IMR-90 (cell line): ENCODE results near the gene DIAPH1. TPM values are rescaled to one million over a fixed set of nuclear protein-coding genes. Genes with fewer than 3 reads are reported as not detected.

Source experiments
- ATAC-seq: fragments of 200-7000 bp; cut with Tn5 transposase; 2 replicates; pipeline ENCODE4 v1.9.1; 2020; ENCODE audit warnings: low read depth, mild to moderate bottlenecking, moderate library complexity
- BruUV-seq: library from RNA; stranded (reverse); fragments of 400-500 nt; replicated peaks from 2 replicates; lab custom pipeline; 2021; lab: Mats Ljungman, UMichigan
- CTCF ChIA-PET: fragments of 300-600 bp; formaldehyde crosslinking; extraction: SDS; loops from one replicate; lab custom pipeline; 2021; ENCODE audit warnings: antibody characterized with exemption; lab: Yijun Ruan, JAX
- POLR2A ChIA-PET: fragments of 300-600 bp; sonication (Branson Sonifier 250); formaldehyde crosslinking; loops from one replicate; lab custom pipeline; 2022; ENCODE audit warnings: antibody characterized with exemption; ENCODE audit not compliant: unreplicated experiment; lab: Charles Lee
- DNase-seq: peaks from one replicate; pipeline ENCODE4 v3.0.0; 2013
- H2AFZ ChIP-seq: replicated peaks from 2 replicates; pipeline ENCODE3; 2013; ENCODE audit warnings: low read length, mild to moderate bottlenecking; ENCODE audit not compliant: poor library complexity
- H2AK5ac ChIP-seq: 2 replicates; pipeline ENCODE4 v1.6.1; 2013; ENCODE audit warnings: low read depth, low read length, inconsistent platforms
- H2AK9ac ChIP-seq: replicated peaks from 2 replicates; pipeline ENCODE3; 2013; ENCODE audit warnings: mild to moderate bottlenecking, low read depth, low read length, moderate library complexity; ENCODE audit not compliant: poor library complexity
- H2BK120ac ChIP-seq: 2 replicates; pipeline ENCODE4 v1.6.1; 2013; ENCODE audit warnings: low read depth, low read length, inconsistent platforms
- H2BK15ac ChIP-seq: 3 replicates; pipeline ENCODE4 v1.6.1; 2013; ENCODE audit warnings: low read depth, low read length, inconsistent platforms
- H2BK20ac ChIP-seq: 2 replicates; pipeline ENCODE4 v1.6.1; 2013; ENCODE audit warnings: low read depth, mild to moderate bottlenecking, inconsistent platforms, low read length, moderate library complexity
- H2BK5ac ChIP-seq: 2 replicates; pipeline ENCODE4 v1.6.1; 2013; ENCODE audit warnings: mild to moderate bottlenecking, low read depth, low read length, inconsistent platforms; ENCODE audit not compliant: poor library complexity, severe bottlenecking
- H3K14ac ChIP-seq: replicated peaks from 2 replicates; pipeline ENCODE4 v1.6.1; 2013; ENCODE audit warnings: low read depth, low read length, inconsistent platforms
- H3K18ac ChIP-seq: 2 replicates; pipeline ENCODE4 v1.6.1; 2013; ENCODE audit warnings: low read depth, low read length, control low read depth
- H3K23ac ChIP-seq: 2 replicates; pipeline ENCODE4 v1.6.1; 2013; ENCODE audit warnings: low read depth, low read length, inconsistent platforms
- H3K27ac ChIP-seq: 2 replicates; pipeline ENCODE4 v1.5.1; 2013; ENCODE audit warnings: mild to moderate bottlenecking, control low read depth, low read length; ENCODE audit not compliant: insufficient read depth
- H3K27me3 ChIP-seq: 2 replicates; pipeline ENCODE4 v1.6.1; 2013; ENCODE audit warnings: low read length; ENCODE audit not compliant: control insufficient read depth, insufficient read depth
- H3K36me3 ChIP-seq: 2 replicates; pipeline ENCODE4 v1.6.1; 2013; ENCODE audit warnings: low read length, mixed read lengths; ENCODE audit not compliant: control insufficient read depth, insufficient read depth
- H3K4ac ChIP-seq: 2 replicates; pipeline ENCODE4 v1.6.1; 2013; ENCODE audit warnings: low read depth, low read length, inconsistent platforms
- H3K4me1 ChIP-seq: 2 replicates; pipeline ENCODE4 v1.6.1; 2013; ENCODE audit warnings: low read length, mixed read lengths; ENCODE audit not compliant: control insufficient read depth, insufficient read depth
- H3K4me2 ChIP-seq: 2 replicates; pipeline ENCODE4 v1.6.1; 2013; ENCODE audit warnings: low read depth, mild to moderate bottlenecking, control low read depth, low read length, moderate library complexity
- H3K4me3 ChIP-seq: 2 replicates; pipeline ENCODE4 v1.5.1; 2013; ENCODE audit warnings: low read depth, mild to moderate bottlenecking, control low read depth, low read length, moderate library complexity; ENCODE audit not compliant: insufficient read depth
- H3K56ac ChIP-seq: 2 replicates; pipeline ENCODE4 v1.6.1; 2013; ENCODE audit warnings: low read length, inconsistent platforms; ENCODE audit not compliant: insufficient read depth; ENCODE audit errors: extremely low read depth
- H3K79me1 ChIP-seq, 2 experiments: 2 replicates each; pipeline ENCODE4 v1.6.1; 2013; ENCODE audit warnings: low read length in 2 of 2, inconsistent platforms in 1 of 2, low read depth in 1 of 2
- H3K9ac ChIP-seq: 2 replicates; pipeline ENCODE4 v1.6.1; 2013; ENCODE audit warnings: low read depth, low read length, control low read depth
- H3K9me1 ChIP-seq: 2 replicates; pipeline ENCODE4 v1.6.1; 2013; ENCODE audit warnings: low read length, inconsistent platforms; ENCODE audit not compliant: insufficient read depth
- H3K9me3 ChIP-seq: 2 replicates; pipeline ENCODE4 v1.6.1; 2013; ENCODE audit warnings: low read length; ENCODE audit not compliant: control insufficient read depth, insufficient read depth
- H4K20me1 ChIP-seq: 2 replicates; pipeline ENCODE4 v1.6.1; 2013; ENCODE audit warnings: low read length, inconsistent platforms; ENCODE audit not compliant: insufficient read depth
- H4K5ac ChIP-seq: 2 replicates; pipeline ENCODE4 v1.6.1; 2013; ENCODE audit warnings: mild to moderate bottlenecking, low read depth, low read length, control low read depth
- H4K8ac ChIP-seq, 2 experiments: 2 replicates each; pipeline ENCODE4 v1.6.1; 2013; ENCODE audit warnings: low read depth in 2 of 2, low read length in 2 of 2, control low read depth in 1 of 2, inconsistent platforms in 1 of 2
- H4K91ac ChIP-seq: 2 replicates; pipeline ENCODE4 v1.6.1; 2013; ENCODE audit warnings: low read depth, low read length, inconsistent platforms; ENCODE audit not compliant: insufficient read depth
- BHLHE40 ChIP-seq: fragments of 150-350 bp; IDR thresholded peaks from 2 replicates; pipeline ENCODE4 v1.6.1; 2016; ENCODE audit warnings: mild to moderate bottlenecking, low read depth, low read length
- CEBPB ChIP-seq: IDR thresholded peaks from 2 replicates; pipeline ENCODE4 v1.6.1; 2012; ENCODE audit warnings: low read depth, low read length, improper control_type of control experiment
- CHD1 ChIP-seq: IDR thresholded peaks from 2 replicates; pipeline ENCODE4 v1.6.1; 2012; ENCODE audit warnings: low read depth, low read length, improper control_type of control experiment
- CTCF ChIP-seq: conservative IDR thresholded peaks from 2 replicates; pipeline ENCODE4 v1.5.1; 2012; ENCODE audit warnings: mild to moderate bottlenecking, low read depth, low read length, improper control_type of control experiment
- FOS ChIP-seq: fragments of 150-350 bp; IDR thresholded peaks from 2 replicates; pipeline ENCODE4 v1.6.1; 2016; ENCODE audit warnings: low read depth, low read length
- MAFK ChIP-seq: IDR thresholded peaks from 2 replicates; pipeline ENCODE4 v1.6.1; 2012; ENCODE audit warnings: low read depth, low read length, improper control_type of control experiment
- MAZ ChIP-seq: IDR thresholded peaks from 2 replicates; pipeline ENCODE4 v1.6.1; 2012; ENCODE audit warnings: low read depth, mild to moderate bottlenecking, low read length, improper control_type of control experiment, moderate library complexity, borderline replicate concordance
- NFE2L2 ChIP-seq: fragments of 150-350 bp; IDR thresholded peaks from 2 replicates; pipeline ENCODE4 v1.6.1; 2016; ENCODE audit warnings: low read depth, mild to moderate bottlenecking, low read length
- POLR2A ChIP-seq: IDR thresholded peaks from 2 replicates; pipeline ENCODE4 v1.6.1; 2012; ENCODE audit warnings: mild to moderate bottlenecking, low read depth, low read length
- RFX5 ChIP-seq: IDR thresholded peaks from 2 replicates; pipeline ENCODE4 v1.8.0; 2012; ENCODE audit warnings: low read depth, mild to moderate bottlenecking, low read length, moderate library complexity
- SMC3 ChIP-seq: fragments of 150-350 bp; IDR thresholded peaks from 2 replicates; pipeline ENCODE4 v1.6.1; 2016; ENCODE audit warnings: low read depth, mild to moderate bottlenecking, antibody characterized with exemption, low read length, moderate library complexity
- USF2 ChIP-seq: fragments of 150-350 bp; IDR thresholded peaks from 2 replicates; pipeline ENCODE4 v1.6.1; 2017; ENCODE audit warnings: mild to moderate bottlenecking, antibody characterized with exemption, low read length, low read depth
- WGBS, 2 experiments: methylation state at CpG; one replicate each; pipeline versions ENCODE4 v1.1.5 to v1.1.7; 2013; ENCODE audit warnings: missing lambda C conversion rate in 2 of 2; ENCODE audit not compliant: insufficient read length in 1 of 2; ENCODE audit errors: extremely low coverage in 2 of 2; 5-methylcytosine and 5-hydroxymethylcytosine counted together
- dilution Hi-C: fragments of 300-500 bp; cut with HindIII; formaldehyde crosslinking; loops from one replicate; pipeline ENCODE4 v1.14.3; 2018; ENCODE audit warnings: low sequenced_read_pairs; ENCODE audit not compliant: unreplicated experiment
- in situ Hi-C: fragments of 300-500 bp; cut with MboI; formaldehyde crosslinking; loops from 3 replicates; pipeline ENCODE4 v1.14.3; 2019; ENCODE audit warnings: low sequenced_read_pairs, inconsistent platforms, mixed read lengths
- intact Hi-C: fragments of 100-400 bp; cut with micrococcal nuclease; formaldehyde crosslinking; loops from 2 replicates; pipeline ENCODE4 v1.10.0; 2022
- polyA plus RNA-seq, 3 experiments: library from polyadenylated mRNA; depleted of rRNA; stranded (reverse); fragments of >200 nt; gene quantifications; 2 replicates each; pipeline ENCODE4 v1.2.3, GENCODE V29; 2012; ENCODE audit warnings: low replicate concordance in 1 of 3
- total RNA-seq: library from RNA; depleted of rRNA; stranded (reverse); fragments of >200 nt; gene quantifications from 2 replicates; pipeline ENCODE4 v1.2.3, GENCODE V29; 2012

The DIAPH1 gene
- total and polyA plus RNA-seq, 2 of the 4 experiments (the other 2 are of a cell fraction): 12.0 to 37.4 TPM

- TF ChIP-seq POLR2A: no peak
These were observed 141.7 kb downstream of the DIAPH1 start (continued) for GRCh38 chr5:141477044-141477575.

GRCh38 chr5:141476132-141476911, 142.5 kb downstream of the DIAPH1 start:
- intact Hi-C loops: loop anchor here (1.0 to 5.0 kb wide), 3 partner anchors 33 to 59 kb away; partner anchors contain the start of genes PCDHGA12 and PCDHGB7
- no peak for TF ChIP-seq MAFK
- no peak for TF ChIP-seq CTCF
- TF ChIP-seq FOS: no peak
- no peak for TF ChIP-seq USF2
- TF ChIP-seq CEBPB: no peak
- no peak for TF ChIP-seq NFE2L2
- TF ChIP-seq POLR2A: peak; percentile 46; the same call in 1 of the 2 replicates
- TF ChIP-seq SMC3: no peak
- no peak for TF ChIP-seq CHD1
- no peak for TF ChIP-seq MAZ
- no peak for TF ChIP-seq RFX5
- TF ChIP-seq BHLHE40: no peak

More at GRCh38 chr5:141476132-141476911, 142.5 kb downstream of the DIAPH1 start:
- H2BK5ac ChIP-seq: peak overlapping the region; percentile 41
- H2BK120ac ChIP-seq: peak overlapping the region; percentile 46
- peak overlapping the region; percentile 66 for H3K27ac ChIP-seq
- peak overlapping the region; percentile 67 for H3K9ac ChIP-seq
- H3K9me3 ChIP-seq: no peaks in the 10 kb centered on the region
- peaks cover 17% of the 10 kb centered on the region for H3K4me1 ChIP-seq
- H2AK9ac ChIP-seq: peak overlapping the region; percentile 69
- H2AK5ac ChIP-seq: peak overlapping the region; percentile 52; the same call in 1 of the 2 replicates
- H3K36me3 ChIP-seq: no peaks in the 10 kb centered on the region
- H3K79me1 ChIP-seq: peaks cover 26 to 43% of the 10 kb centered on the region in 2 experiments
- no peak overlapping the region for H4K91ac ChIP-seq
- peak overlapping the region; percentile 20; the same call in 1 of the 2 replicates for H3K18ac ChIP-seq
- peak overlapping the region; percentile 86 for H2AFZ ChIP-seq
- H4K5ac ChIP-seq: peak overlapping the region; percentile 1; the same call in 1 of the 2 replicates
- H3K27me3 ChIP-seq: no peaks in the 10 kb centered on the region
- no peak overlapping the region for H2BK20ac ChIP-seq
- ATAC-seq (peak; percentile 58), DNase-seq (peak; percentile 85)
- H3K56ac ChIP-seq: peak overlapping the region; percentile 56
- H2BK15ac ChIP-seq: peak overlapping the region; percentile 40; the same call in 1 of the 3 replicates
- peak overlapping the region; percentile 64 for H3K4me2 ChIP-seq
- WGBS, 2 experiments: 0% methylated on average over 23 of the region's 58 CpGs; no CpG with 5 or more reads in 1 of the 2 experiments
- in situ Hi-C loops (loop anchor here (5.0 kb wide), 1 partner anchor 46 kb away; no protein-coding TSS in a partner anchor), dilution Hi-C loops (no loop called here)
- peak overlapping the region; percentile 54 for H3K4me3 ChIP-seq
- peak overlapping the region; percentile 48 to 54; a peak in 3 of 4 replicates for H4K8ac ChIP-seq
- peak overlapping the region; percentile 83 for H3K23ac ChIP-seq
- peaks cover 6% of the 10 kb centered on the region; the same call in 1 of the 2 replicates for H3K9me1 ChIP-seq
- ChIA-PET CTCF (interaction anchor here (0.9 to 3.1 kb wide), 8 partner anchors 40 to 91 kb away, joined by 3 to 19 read pairs (median 4); partner anchors contain the start of gene PCDHGB7), POLR2A (no interaction called here)
- H3K4ac ChIP-seq: peak overlapping the region; percentile 78
- H4K20me1 ChIP-seq: peaks cover 35% of the 10 kb centered on the region
- TSS peak; percentile 27 for BruUV-seq
- H3K14ac ChIP-seq: peak overlapping the region; percentile 75
